ENCODE results near the gene MEGF11. TPM values are rescaled to one million over a fixed set of nuclear protein-coding genes. Genes with fewer than 3 reads are reported as not detected.

The MEGF11 gene
- total RNA-seq, 2 experiments from 2014 or later: not detected

DNA sequence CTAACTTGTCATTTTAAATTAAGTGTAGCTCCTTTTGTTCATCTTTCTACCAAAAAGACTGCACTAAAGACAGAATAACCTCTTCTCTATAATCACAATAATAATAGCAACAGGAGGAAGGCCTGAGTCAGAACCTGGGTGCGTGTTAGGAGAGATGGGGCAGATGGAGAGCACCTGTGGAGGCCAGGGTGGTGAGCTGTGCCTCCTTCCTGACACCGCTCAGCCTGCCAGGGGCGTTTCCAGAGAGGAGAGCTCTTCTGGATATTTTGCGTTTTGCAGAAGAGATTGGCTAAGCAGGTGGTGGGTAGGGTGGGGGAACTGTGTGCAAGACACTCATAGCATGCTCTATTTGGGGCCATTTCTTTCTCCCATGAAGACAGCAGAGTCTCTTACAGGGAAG is 83.5 kb downstream of the MEGF11 start:
- CTCF ChIA-PET: no interaction called here
- Mint-ChIP-seq H3K4me3 (no peak overlapping the region), H3K4me1 (ENCODE audit: low read depth) (no peaks in the 10 kb centered on the region), H3K27ac (no peak overlapping the region), H3K9me3 (ENCODE audit: insufficient read depth) (no peaks in the 10 kb centered on the region), H3K27me3 (ENCODE audit: low read depth) (peaks cover 9% of the 10 kb centered on the region), H3K36me3 (ENCODE audit: low read depth) (no peaks in the 10 kb centered on the region)
- POLR2A ChIA-PET: no interaction called here
- no peak for ATAC-seq
- DNase-seq: no peak

DNA sequence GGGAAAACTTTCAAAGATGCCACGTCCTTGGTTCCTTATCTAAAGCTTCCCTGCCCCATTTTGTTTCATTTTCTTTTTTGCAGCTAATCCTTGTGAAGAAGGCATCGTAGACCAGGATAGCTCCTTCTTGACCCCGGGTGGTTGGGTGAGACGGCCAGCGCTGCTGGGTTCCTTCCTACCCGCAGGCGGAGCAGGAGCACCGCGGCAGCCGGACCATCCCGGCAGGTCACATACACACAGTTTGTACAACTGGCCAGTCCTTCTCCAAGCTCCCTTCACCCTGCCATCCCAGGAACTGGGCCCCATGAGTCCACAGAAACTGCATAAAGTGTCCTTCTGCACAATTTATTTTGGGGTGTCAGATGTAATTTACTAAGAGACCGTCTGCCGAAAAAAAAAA is 83.9 kb downstream of the MEGF11 start:
- H3K27me3 Mint-ChIP-seq (ENCODE audit: low read depth): peaks cover 7% of the 10 kb centered on the region
- H3K4me1 Mint-ChIP-seq (ENCODE audit: low read depth): no peaks in the 10 kb centered on the region

DNA sequence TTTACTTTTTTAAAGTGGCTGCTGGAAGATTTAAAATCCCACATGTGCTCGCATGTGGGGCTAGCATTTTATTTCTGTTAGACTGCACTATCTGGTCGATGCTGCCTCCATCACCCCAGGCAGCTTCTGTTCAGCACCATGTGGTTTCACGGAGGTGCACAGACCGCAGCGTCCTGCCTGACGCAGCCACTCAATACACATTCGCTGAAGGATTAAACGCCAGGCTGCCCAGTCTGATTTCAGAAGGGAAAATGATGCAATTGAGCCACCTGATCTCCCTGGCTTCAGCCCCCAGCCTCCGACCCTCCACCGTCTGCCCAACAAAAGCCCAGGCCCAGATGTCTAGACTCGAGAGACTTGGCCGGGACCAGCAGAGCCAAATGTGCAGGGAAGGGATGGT is 84.5 kb downstream of the MEGF11 start:
- ATAC-seq (no peak), DNase-seq (peak; percentile 33)
- ChIA-PET CTCF (interaction anchor here (0.9 kb wide), 1 partner anchor 24 kb away, joined by 3 read pairs; no protein-coding TSS in a partner anchor), POLR2A (no interaction called here)
- Mint-ChIP-seq H3K4me1 (ENCODE audit: low read depth) (no peaks in the 10 kb centered on the region), H3K36me3 (ENCODE audit: low read depth) (no peaks in the 10 kb centered on the region), H3K27ac (no peak overlapping the region), H3K9me3 (ENCODE audit: insufficient read depth) (no peaks in the 10 kb centered on the region), H3K4me3 (no peak overlapping the region), H3K27me3 (ENCODE audit: low read depth) (peaks cover 3% of the 10 kb centered on the region)

More for the DNA sequence above, 83.9 kb downstream of the MEGF11 start:
- H3K4me3 Mint-ChIP-seq: no peak overlapping the region
- no peak overlapping the region for H3K27ac Mint-ChIP-seq
- H3K9me3 Mint-ChIP-seq (ENCODE audit: insufficient read depth): no peaks in the 10 kb centered on the region
- H3K36me3 Mint-ChIP-seq (ENCODE audit: low read depth): no peaks in the 10 kb centered on the region
- no peak for DNase-seq
- ATAC-seq: no peak
- CTCF ChIA-PET: interaction anchor here (0.9 kb wide), 1 partner anchor 24 kb away, joined by 3 read pairs; no protein-coding TSS in a partner anchor
- POLR2A ChIA-PET: no interaction called here

DNA sequence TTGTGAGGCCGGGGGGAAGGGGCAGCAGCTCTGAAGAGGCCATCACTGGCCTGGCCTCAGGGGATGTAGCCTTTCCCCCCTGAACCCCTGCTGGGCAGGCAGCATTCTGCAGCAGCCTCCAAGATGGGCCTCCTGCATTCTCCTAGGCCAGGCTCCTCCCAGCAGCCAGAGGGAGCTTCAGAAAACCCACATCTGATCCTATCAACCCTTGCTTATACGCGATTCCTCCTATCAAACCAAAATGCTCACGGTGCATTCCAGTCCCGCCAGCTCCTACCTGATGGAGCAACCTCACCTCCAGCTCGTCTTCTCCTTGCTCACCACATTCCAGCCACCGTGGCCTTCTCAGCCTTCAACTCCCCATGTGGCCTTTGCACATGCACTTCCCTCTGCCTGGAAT is 85.7 kb downstream of the MEGF11 start:
- ChIA-PET POLR2A (no interaction called here), CTCF (interaction anchor here (0.8 kb wide), 1 partner anchor 258 kb away, joined by 3 read pairs; no protein-coding TSS in a partner anchor)
- Mint-ChIP-seq H3K36me3 (ENCODE audit: low read depth) (no peaks in the 10 kb centered on the region), H3K27me3 (ENCODE audit: low read depth) (peaks cover under 1% of the 10 kb centered on the region), H3K4me1 (ENCODE audit: low read depth) (no peaks in the 10 kb centered on the region), H3K27ac (no peak overlapping the region), H3K4me3 (no peak overlapping the region), H3K9me3 (ENCODE audit: insufficient read depth) (no peaks in the 10 kb centered on the region)
- ATAC-seq (no peak), DNase-seq (no peak)

DNA sequence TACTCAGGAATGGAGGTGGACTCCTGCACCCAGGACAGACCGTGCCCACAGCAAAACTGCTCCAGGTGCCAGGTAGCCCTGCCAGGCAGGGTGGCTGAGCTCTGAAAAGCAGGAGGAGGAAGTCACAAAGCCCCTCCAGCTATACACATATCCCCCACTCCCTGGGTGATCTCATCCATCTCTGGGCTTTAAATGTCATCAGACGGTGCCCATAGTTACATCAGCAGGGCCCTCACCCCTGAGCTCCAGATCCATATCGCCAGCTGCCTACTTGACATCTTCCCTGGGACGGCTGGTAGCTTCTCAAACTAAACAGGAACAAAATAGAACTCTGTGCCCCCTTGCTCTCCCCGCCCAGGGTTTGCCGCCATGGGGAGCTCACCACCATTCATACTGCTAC is 87.7 kb downstream of the MEGF11 start:
- CTCF ChIA-PET: interaction anchor here (0.9 to 1.7 kb wide), 2 partner anchors 11 to 86 kb away, joined by 3 to 4 read pairs; no protein-coding TSS in a partner anchor
- H3K36me3 Mint-ChIP-seq (ENCODE audit: low read depth): no peaks in the 10 kb centered on the region
- H3K27ac Mint-ChIP-seq: no peak overlapping the region
- POLR2A ChIA-PET: no interaction called here
- peaks cover 3% of the 10 kb centered on the region for H3K4me1 Mint-ChIP-seq (ENCODE audit: low read depth)
- DNase-seq (no peak), ATAC-seq (no peak)
- no peaks in the 10 kb centered on the region for H3K9me3 Mint-ChIP-seq (ENCODE audit: insufficient read depth)
- no peaks in the 10 kb centered on the region for H3K27me3 Mint-ChIP-seq (ENCODE audit: low read depth)
- H3K4me3 Mint-ChIP-seq: no peak overlapping the region

DNA sequence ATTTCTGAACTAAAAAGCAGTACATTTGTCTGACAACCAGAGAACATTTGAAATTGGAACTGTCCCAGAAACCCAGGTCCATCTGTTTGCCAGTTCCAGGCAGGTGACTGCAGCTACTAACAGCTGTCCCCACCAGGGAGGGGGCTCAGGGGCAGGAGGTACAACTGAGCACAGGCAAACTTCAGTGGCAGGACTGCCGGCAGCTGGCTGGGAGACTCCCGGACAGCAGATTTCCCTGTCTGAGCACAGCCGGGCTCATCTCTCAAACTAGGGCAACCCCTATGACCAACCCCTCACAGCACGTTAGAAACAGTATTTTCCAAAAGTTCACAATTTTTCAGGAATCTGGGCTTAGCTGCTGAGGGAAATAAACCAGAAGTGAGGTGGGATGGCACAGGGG is 88.8 kb downstream of the MEGF11 start:
- CTCF ChIA-PET: no interaction called here
- Mint-ChIP-seq H3K27me3 (ENCODE audit: low read depth) (no peaks in the 10 kb centered on the region), H3K27ac (no peak overlapping the region), H3K36me3 (ENCODE audit: low read depth) (no peaks in the 10 kb centered on the region), H3K9me3 (ENCODE audit: insufficient read depth) (no peaks in the 10 kb centered on the region), H3K4me1 (ENCODE audit: low read depth) (peaks cover 3% of the 10 kb centered on the region), H3K4me3 (no peak overlapping the region)
- POLR2A ChIA-PET: no interaction called here
- DNase-seq (no peak), ATAC-seq (no peak)

DNA sequence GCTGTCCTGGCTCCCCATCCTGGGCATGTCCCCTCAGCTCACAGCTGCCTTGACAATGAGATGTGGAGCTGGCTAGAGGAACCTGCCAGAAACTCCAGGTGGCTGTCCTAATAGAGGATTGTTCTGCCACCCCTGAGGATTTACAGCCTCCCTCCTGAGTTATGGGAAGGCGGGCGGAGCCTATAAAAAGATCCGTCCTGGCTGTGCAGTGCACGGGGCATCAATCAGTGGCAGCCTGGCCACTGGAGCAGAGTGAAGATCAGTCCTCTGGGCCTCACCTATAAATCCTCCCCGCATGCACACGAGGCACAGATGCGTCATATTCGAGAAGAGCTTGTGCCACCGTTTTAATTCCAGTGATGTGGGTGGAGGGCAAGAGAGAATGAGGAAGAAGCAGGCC is 90.0 kb downstream of the MEGF11 start:
- Mint-ChIP-seq H3K27ac (no peak overlapping the region), H3K9me3 (ENCODE audit: insufficient read depth) (no peaks in the 10 kb centered on the region), H3K4me1 (ENCODE audit: low read depth) (peaks cover 3% of the 10 kb centered on the region), H3K4me3 (no peak overlapping the region), H3K36me3 (ENCODE audit: low read depth) (no peaks in the 10 kb centered on the region), H3K27me3 (ENCODE audit: low read depth) (peaks cover 3% of the 10 kb centered on the region)
- DNase-seq (no peak), ATAC-seq (no peak)
- POLR2A ChIA-PET: no interaction called here
- CTCF ChIA-PET: no interaction called here

DNA sequence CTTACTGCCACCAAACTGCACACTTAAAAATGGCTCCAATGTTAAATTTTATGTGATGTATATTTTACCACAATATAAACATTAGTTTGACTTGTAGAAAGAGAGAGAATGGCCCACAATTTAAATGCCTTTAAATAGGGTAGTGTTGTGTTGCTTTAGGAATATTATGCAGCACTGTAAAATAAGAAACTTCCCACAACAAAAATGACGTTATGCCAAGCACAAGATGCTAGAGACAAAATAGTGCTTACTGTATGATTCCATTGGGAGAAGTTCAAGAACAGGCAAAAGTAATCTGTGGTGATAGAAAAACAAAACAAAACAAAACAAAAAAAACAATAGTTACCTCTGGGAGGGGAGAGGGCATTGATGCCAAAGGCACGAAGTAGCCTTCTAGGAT is 91.3 kb downstream of the MEGF11 start:
- ChIA-PET CTCF (no interaction called here), POLR2A (no interaction called here)
- Mint-ChIP-seq H3K27me3 (ENCODE audit: low read depth) (peaks cover 3% of the 10 kb centered on the region), H3K4me1 (ENCODE audit: low read depth) (peaks cover 3% of the 10 kb centered on the region), H3K27ac (no peak overlapping the region), H3K9me3 (ENCODE audit: insufficient read depth) (no peaks in the 10 kb centered on the region), H3K36me3 (ENCODE audit: low read depth) (no peaks in the 10 kb centered on the region), H3K4me3 (no peak overlapping the region)
- ATAC-seq (no peak), DNase-seq (no peak)

DNA sequence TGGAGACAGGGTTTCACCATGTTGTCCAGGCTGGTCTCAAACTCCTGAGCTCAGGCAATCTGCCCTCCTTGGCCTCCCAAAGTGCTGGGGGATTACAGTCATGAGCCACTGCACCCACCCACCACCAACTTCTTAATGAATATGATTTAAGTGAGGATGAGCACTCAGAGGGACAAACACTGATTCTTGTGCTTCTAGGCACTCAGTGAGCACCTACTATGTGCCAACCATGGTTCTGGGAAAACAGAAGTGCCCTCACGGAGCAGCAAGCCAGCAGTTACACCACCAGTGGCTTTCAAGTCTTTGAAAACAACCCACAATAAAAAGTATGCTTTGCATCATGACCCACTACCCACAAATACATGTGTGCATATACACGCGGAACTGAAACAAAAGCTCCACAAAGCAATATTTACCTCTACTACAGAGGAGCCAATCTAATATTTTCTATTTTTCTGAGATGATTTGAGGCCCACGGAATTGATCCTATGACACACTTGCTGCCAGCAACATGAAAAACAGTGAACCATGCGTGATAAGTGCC is 91.9 kb downstream of the MEGF11 start:
- POLR2A ChIA-PET: no interaction called here
- no peak for ATAC-seq

DNA sequence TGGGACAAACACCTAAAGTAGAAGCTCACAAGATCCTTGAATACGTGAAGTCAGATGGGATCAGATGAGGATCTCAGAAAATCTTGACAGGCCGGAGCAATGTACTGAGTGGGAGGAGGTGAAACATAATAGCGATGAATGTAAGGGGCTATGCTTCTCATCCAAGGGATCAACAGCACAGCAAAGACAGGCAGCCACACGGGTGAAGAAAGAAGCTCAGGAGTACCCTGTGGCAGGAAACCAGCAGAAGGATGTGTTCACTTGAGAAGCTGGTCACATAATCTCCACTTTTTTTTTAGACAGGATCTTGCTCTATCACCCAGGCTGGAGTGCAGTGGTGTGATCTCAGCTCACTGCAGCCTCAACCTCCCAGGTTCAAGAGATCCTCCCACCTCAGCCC is 92.4 kb downstream of the MEGF11 start:
- Mint-ChIP-seq H3K9me3 (ENCODE audit: insufficient read depth) (no peaks in the 10 kb centered on the region), H3K4me3 (no peak overlapping the region), H3K36me3 (ENCODE audit: low read depth) (no peaks in the 10 kb centered on the region), H3K27ac (no peak overlapping the region), H3K27me3 (ENCODE audit: low read depth) (peaks cover 3% of the 10 kb centered on the region), H3K4me1 (ENCODE audit: low read depth) (peaks cover 3% of the 10 kb centered on the region)
- ChIA-PET POLR2A (interaction anchor here (0.7 kb wide), 1 partner anchor 82 kb away, joined by 4 read pairs; no protein-coding TSS in a partner anchor), CTCF (no interaction called here)
- DNase-seq (no peak), ATAC-seq (no peak)

More for the DNA sequence above, 91.9 kb downstream of the MEGF11 start:
- Mint-ChIP-seq H3K4me1 (ENCODE audit: low read depth) (peaks cover 3% of the 10 kb centered on the region), H3K27me3 (ENCODE audit: low read depth) (peaks cover 3% of the 10 kb centered on the region), H3K27ac (no peak overlapping the region), H3K9me3 (ENCODE audit: insufficient read depth) (no peaks in the 10 kb centered on the region), H3K4me3 (no peak overlapping the region), H3K36me3 (ENCODE audit: low read depth) (no peaks in the 10 kb centered on the region)
- DNase-seq: no peak
- CTCF ChIA-PET: no interaction called here

DNA sequence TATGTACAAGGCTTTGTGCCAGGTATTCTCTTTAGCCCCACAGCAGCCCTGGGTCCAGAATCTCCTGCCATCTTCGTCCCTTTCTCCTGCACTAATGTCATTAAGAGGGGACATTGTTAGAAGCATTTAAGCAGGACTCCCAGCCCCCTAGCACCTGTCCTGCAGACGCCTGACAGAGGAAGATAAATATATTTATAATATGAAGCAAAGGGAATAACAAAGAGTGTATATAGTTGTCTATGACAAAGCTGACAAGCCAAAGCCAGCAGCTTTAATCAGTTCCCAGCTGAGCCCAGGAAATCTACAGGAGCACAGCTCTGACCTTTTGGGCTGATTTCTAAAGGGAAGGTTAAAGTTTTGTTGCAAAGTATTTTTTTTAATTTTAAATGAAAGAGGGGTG is 96.0 kb downstream of the MEGF11 start:
- no peaks in the 10 kb centered on the region for H3K9me3 Mint-ChIP-seq (ENCODE audit: insufficient read depth)
- no peak for ATAC-seq
- POLR2A ChIA-PET: interaction anchor here (0.8 kb wide), 1 partner anchor 229 kb away, joined by 3 read pairs; no protein-coding TSS in a partner anchor
- H3K36me3 Mint-ChIP-seq (ENCODE audit: low read depth): no peaks in the 10 kb centered on the region
- peaks cover 3% of the 10 kb centered on the region for H3K4me1 Mint-ChIP-seq (ENCODE audit: low read depth)
- DNase-seq: no peak
- CTCF ChIA-PET: no interaction called here
- H3K27me3 Mint-ChIP-seq (ENCODE audit: low read depth): peaks cover 3% of the 10 kb centered on the region
- no peak overlapping the region for H3K4me3 Mint-ChIP-seq
- no peak overlapping the region for H3K27ac Mint-ChIP-seq

DNA sequence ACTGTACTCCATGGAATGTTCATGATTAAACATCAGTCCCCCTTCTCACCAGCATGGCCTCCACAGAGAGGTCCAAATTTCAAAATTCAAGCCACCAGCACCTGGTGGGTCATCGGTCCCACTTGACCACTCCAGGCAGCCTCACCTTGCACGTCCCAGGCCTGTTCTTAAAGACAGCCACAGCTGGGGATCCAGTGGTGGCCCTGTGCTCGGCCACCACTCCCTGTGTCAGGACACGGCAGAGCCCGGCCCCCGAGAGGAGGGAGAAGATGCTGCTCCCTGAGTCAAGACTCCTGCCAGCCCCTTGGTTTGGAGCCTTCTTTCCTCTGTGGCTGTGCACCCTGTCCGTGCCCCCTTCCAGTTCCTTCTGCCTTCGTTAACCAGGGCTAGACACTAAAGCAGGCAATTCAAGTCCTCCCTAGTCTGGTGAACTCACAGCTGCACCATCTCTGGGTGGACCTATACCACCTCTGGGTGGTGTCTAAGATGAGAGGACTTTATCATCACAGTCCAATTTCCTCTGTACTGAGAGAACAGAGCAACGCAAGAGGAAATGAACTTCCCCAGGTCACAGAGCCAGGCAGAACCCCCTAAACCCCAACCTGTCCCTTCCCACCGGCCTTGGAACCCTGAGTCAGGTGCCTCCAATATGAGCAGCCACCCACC is 97.1 kb downstream of the MEGF11 start:
- no peak overlapping the region for H3K27ac Mint-ChIP-seq
- ChIA-PET POLR2A (interaction anchor here (0.8 kb wide), 1 partner anchor 230 kb away, joined by 3 read pairs; no protein-coding TSS in a partner anchor), CTCF (no interaction called here)
- peaks cover 3% of the 10 kb centered on the region for H3K4me1 Mint-ChIP-seq (ENCODE audit: low read depth)
- no peak for DNase-seq
- no peak for ATAC-seq
- H3K9me3 Mint-ChIP-seq (ENCODE audit: insufficient read depth): no peaks in the 10 kb centered on the region
- H3K36me3 Mint-ChIP-seq (ENCODE audit: low read depth): no peaks in the 10 kb centered on the region
- H3K4me3 Mint-ChIP-seq: no peak overlapping the region
- H3K27me3 Mint-ChIP-seq (ENCODE audit: low read depth): peaks cover 3% of the 10 kb centered on the region

Measured in activated CD8-positive, alpha-beta T cell treated with anti-CD3 and anti-CD28 coated beads, Interleukin-2, amount 10 ng/mL, durations not matched to agents 7 days and 5 days (primary cell).